Thyroid gland (tissue), 4 donors: ENCODE results near the gene PILRA.

Source experiments
- CTCF ChIP-seq, 6 experiments: fragments of 200-600 bp in 3 of 6; fragments of 450-650 bp in 3 of 6; sonication (generic) in 3 of 6; IDR thresholded peaks; one replicate each; pipeline ENCODE4 v1.5.1; 2016 to 2019; ENCODE audit warnings: antibody characterized with exemption in 6 of 6, mild to moderate bottlenecking in 2 of 6, inconsistent platforms in 1 of 6, moderate library complexity in 1 of 6
- POLR2A ChIP-seq, 2 donors: fragments of 450-650 bp; IDR thresholded peaks; one replicate each; pipeline ENCODE4 v1.6.1; 2017; ENCODE audit warnings: antibody characterized with exemption in 2 of 2, mild to moderate bottlenecking in 2 of 2, moderate library complexity in 1 of 2

- TF ChIP-seq CTCF (IDR thresholded peaks at IDR 0.05) (peak in 1 of 6 experiments; percentile 13), POLR2A (IDR thresholded peaks at IDR 0.05) (no peak)
Observed at GRCh38 chr7:100400656-100401055, 27.4 kb downstream of the PILRA start.
